SKM-1 treated with dmso at 0.1 percent for 144 hours (cell line): Measurements from ENCODE around the gene FUT6.
"Not testable (repeated sequence)": the region's sequence is repeated elsewhere in the genome, so short reads cannot be mapped to it uniquely, and the experiment has no call there.

Experiments used
- DNase-seq: peaks from one replicate; lab custom pipeline; 2025; ENCODE audit not compliant: unreplicated experiment; lab: John Stamatoyannopoulos, UW

Gene FUT6

GRCh38 chr19:5786593-5787408 is 52.7 kb downstream of the FUT6 start:
- no peak for DNase-seq

GRCh38 chr19:5785423-5785822 is 54.1 kb downstream of the FUT6 start:
- no peak for DNase-seq

GRCh38 chr19:5784581-5785147 is 54.8 kb downstream of the FUT6 start, which contains the start of gene PRR22:
PRR22 (minus strand) TSS chr19:5784746; CDS start chr19:5784660, 86 bp downstream.
- DNase-seq, result no peak

GRCh38 chr19:5782945-5783919 is 56.3 kb downstream of the FUT6 start:
- DNase-seq, result no peak

GRCh38 chr19:5782322-5782721 is 57.2 kb downstream of the FUT6 start:
- DNase-seq, result no peak

- DNase-seq, result not testable (repeated sequence)
Measured at GRCh38 chr19:5780916-5781315, 58.6 kb downstream of the FUT6 start.
